ENCODE data around the gene HEPACAM2.

HEPACAM2 gene

GRCh38 chr7:93203496-93203895 lies 22.8 kb downstream of the HEPACAM2 start:
- DNase-seq = no peak

- no peak for DNase-seq
These were observed 23.5 kb downstream of the HEPACAM2 start for GRCh38 chr7:93202594-93203250.

- DNase-seq = no peak
These were observed 27.8 kb downstream of the HEPACAM2 start for GRCh38 chr7:93198472-93198871.

- DNase-seq = no peak
These were observed 29.9 kb downstream of the HEPACAM2 start for GRCh38 chr7:93196336-93196735.

- DNase-seq = no peak
These were observed 31.9 kb downstream of the HEPACAM2 start for GRCh38 chr7:93194386-93194785.

GRCh38 chr7:93188870-93189634 lies 37.2 kb downstream of the HEPACAM2 start:
- DNase-seq = no peak

GRCh38 chr7:93185303-93186027 lies 40.8 kb downstream of the HEPACAM2 start:
- DNase-seq = no peak

GRCh38 chr7:93179173-93179572 lies 47.1 kb downstream of the HEPACAM2 start:
- no peak for DNase-seq

GRCh38 chr7:93178213-93178612 lies 48.1 kb downstream of the HEPACAM2 start:
- DNase-seq = no peak

- DNase-seq = no peak
These were observed 49.2 kb downstream of the HEPACAM2 start for GRCh38 chr7:93176992-93177580.

- DNase-seq = no peak
These were observed 51.0 kb downstream of the HEPACAM2 start for GRCh38 chr7:93175219-93175618.

- no peak for DNase-seq
These were observed 53.6 kb downstream of the HEPACAM2 start for GRCh38 chr7:93172683-93173082.

- no peak for DNase-seq
These were observed 54.6 kb downstream of the HEPACAM2 start for GRCh38 chr7:93171606-93172226.

GRCh38 chr7:93165447-93165846 lies 60.8 kb downstream of the HEPACAM2 start:
- no peak for DNase-seq

GRCh38 chr7:93164766-93165165 lies 61.5 kb downstream of the HEPACAM2 start:
- no peak for DNase-seq

GRCh38 chr7:93161181-93161762 lies 65.0 kb downstream of the HEPACAM2 start:
- no peak for DNase-seq

GRCh38 chr7:93160410-93160809 lies 65.9 kb downstream of the HEPACAM2 start:
- DNase-seq = no peak

GRCh38 chr7:93159490-93159889 lies 66.8 kb downstream of the HEPACAM2 start:
- DNase-seq = no peak

GRCh38 chr7:93156884-93157283 lies 69.4 kb downstream of the HEPACAM2 start:
- DNase-seq = no peak

GRCh38 chr7:93150200-93150835 lies 76.0 kb downstream of the HEPACAM2 start:
- DNase-seq = no peak

- no peak for DNase-seq
These were observed 77.5 kb downstream of the HEPACAM2 start for GRCh38 chr7:93148727-93149126.

GRCh38 chr7:93148144-93148543 lies 78.1 kb downstream of the HEPACAM2 start, which contains the start of gene SAMD9L:
Gene SAMD9L, minus strand, starts transcription at chr7:93148385. Its CDS starts 12,414 bp downstream, at chr7:93135971.
- no peak for DNase-seq
